Measurements from ENCODE around the gene ARHGAP32.

GRCh38 chr11:129040934-129041333 is 151.2 kb downstream of the ARHGAP32 start:
- TF ChIP-seq CTCF (IDR thresholded peaks at IDR 0.05) (no peak), ZFX (IDR thresholded peaks at IDR 0.05; ENCODE audit: borderline replicate concordance) (no peak)

Measured in 22Rv1 (cell line).